GM19351 (cell line): ENCODE results near the gene STK32C.
A peak's percentile ranks its signal among the peaks of the same experiment; 100 is the strongest.

Experiments used
- ATAC-seq: cut with Tn5 transposase; IDR thresholded peaks from one replicate; pipeline ENCODE4 v1.9.1; 2021; ENCODE audit warnings: mild to moderate bottlenecking, moderate library complexity; ENCODE audit not compliant: unreplicated experiment

The STK32C gene

DNA sequence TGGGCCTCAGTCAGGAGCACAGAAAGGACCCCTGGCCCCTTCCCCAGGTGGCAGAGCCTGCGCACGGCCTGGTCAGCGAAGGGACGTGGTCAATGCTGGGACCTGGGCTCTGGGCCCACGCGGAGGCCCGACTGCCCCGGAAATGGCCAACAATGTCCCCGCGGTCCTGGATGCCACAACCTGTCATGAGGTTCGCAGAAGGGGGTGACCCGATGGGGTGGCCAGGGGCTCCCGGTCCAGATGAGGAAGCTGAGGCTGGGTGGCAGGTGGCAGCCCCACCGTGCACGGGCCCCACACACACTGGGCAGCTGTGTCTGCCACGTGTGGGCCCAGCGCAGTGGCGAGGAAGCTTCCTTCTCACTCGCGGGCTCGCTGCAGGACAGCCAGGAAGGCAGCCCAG lies 71.6 kb downstream of the STK32C start:
- ATAC-seq, result no peak

DNA sequence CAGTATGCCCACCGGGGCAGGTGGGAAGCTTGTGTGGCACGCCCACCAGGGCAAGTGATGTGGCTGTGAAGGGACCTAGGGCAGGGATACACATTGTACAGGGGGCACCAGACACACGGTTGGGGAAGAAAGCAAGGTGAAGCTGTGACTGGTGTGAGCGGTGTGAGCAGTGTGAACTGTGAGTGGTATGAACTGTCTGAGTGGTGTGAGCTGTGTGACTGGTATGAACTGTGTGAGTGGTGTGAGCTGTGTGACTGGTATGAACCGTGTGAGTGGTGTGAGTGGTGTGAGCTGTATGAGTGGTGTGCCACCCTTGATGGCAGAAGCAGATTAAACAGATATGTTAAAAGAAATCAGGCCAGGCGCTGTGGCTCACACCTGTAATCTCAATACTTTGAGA lies 72.9 kb downstream of the STK32C start:
- no peak for ATAC-seq

DNA sequence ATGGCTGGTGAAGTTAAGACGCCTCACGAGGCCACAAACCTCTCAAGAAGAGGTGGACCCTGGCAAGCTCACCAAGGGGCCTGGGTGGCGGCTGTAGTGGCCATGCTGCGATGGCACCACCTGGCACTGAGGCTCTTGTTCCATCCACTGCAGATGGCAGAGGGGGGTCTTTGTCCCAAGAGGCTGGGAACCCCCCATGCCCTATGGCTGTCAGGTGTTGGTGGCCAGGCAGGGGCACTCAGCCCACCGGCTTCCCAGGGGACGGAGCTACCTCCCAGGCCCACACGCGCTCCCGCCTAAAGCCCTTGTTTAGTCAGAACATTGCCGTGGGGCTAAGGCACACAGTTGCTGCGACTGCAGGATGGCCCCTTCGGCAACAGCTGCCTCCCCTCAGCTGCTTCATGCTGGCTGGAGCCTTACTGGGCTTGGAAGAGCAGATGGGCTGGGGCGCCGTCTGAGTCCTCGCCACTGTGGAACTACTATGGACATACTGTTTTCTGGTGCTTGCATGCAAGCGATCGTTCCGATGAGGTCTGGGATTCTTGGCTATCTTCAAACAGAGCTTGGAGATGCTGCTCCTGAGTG lies 74.2 kb downstream of the STK32C start:
- no peak for ATAC-seq

DNA sequence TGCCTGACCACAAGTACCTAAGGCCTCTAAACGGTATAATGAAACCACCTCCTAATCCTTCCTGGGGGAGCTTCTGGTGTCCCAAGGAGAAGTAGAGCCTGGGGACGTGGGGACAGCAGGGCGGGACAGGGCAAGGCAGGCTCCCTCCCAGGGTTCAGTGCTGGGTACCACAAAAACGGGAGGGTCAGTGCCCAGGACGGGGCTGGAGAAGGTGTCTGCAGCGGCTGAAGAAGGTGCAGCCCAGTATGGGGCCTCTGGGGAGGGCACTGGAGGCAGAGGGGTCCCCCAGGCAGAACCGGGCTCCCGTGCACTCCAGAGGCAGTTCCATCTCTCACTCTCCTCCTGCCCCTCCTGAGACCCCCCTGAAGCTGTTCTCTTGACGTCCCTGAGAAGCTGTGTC lies 74.8 kb downstream of the STK32C start:
- ATAC-seq, result no peak

DNA sequence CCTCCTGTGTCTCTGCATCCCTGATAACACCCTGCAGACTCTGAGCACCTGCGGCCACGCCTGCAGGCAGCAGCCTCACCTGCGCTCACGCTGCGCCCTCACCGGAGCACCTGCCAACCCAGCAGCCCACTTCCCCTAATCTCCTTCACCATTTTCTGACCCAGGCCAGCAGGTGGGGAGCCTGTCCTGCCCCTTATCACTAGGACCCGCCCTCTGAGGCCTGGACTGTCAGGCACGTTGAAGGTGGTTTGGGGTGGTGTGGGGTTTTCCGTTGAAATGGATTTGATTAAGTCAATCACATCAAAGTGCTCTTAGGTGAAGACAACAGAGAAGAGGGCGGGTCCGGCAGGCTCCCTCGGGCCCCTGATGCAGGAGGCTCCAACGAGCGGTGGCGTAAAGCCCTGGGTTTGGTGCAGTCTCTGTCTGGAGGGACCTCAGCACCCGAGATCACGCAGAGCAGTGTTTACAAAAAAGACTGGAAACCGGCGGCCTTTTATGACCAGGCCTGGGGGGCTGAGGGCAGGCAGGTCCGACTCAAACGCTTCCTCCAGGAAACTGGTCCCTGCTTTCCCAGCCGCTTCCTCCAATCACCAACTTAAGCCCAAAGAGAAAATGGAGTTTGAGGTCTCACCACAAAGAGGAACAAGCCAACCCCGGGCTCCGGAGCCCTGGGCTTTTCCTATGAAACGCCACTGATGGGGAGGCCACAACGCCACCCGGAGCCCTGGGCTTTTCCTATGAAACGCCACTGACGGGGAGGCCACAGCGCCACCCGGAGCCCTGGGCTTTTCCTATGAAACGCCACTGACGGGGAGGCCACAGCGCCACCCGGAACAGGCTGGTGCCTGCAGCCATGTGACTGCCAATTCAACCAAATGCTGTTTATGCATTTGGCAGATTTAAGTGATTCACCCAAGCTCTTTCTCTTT lies 75.5 kb downstream of the STK32C start:
- ATAC-seq, result peak; percentile 36

DNA sequence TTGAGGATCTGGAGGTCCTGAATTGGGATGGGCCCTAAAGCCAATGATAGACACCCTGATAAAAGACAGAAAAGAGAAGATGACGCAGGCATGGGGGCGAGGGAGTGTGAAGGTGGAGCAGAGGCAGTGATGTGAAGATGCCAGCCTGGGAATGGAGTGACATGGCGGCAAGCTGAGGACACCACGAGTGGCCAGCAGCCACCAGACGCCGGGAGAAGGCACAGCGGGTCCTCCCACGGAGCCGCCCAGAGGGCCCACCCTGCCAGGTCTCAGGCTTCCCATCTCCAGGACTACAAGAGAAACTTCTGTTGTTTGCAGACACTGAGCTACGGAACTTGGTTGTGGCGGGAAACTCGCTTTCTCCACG lies 76.1 kb downstream of the STK32C start:
- no peak for ATAC-seq

DNA sequence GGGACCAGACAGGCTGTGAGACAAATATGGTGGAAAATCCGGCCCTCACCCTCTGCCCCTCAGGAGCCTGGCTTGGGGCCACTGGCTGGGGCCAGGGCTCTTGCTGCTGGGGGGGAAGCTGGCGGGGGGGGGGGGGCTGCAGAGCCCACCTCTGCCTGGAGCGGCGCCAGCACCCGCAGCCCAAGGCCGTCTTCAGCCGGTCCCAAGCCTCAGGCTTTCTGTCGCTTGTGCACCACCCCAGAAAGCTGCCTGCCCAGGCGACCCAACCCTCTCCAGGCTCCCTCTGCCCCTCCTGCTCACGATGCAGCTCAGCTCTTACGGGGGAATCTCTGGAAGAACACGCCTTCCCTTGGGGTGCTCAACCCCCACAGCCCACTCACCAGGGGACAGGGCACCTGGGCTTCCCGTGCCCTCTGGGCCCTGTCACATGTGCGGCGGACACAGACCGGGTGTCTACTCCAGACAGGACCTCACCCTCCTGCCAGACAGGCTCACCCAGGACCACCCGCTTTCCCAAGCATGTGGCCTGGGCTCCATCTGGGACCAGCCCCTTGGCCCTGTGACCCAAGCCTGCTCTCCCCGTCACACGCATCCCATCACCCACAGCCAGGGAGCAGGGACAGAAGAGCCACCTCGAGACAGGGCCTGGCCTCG lies 77.1 kb downstream of the STK32C start:
- no peak for ATAC-seq

DNA sequence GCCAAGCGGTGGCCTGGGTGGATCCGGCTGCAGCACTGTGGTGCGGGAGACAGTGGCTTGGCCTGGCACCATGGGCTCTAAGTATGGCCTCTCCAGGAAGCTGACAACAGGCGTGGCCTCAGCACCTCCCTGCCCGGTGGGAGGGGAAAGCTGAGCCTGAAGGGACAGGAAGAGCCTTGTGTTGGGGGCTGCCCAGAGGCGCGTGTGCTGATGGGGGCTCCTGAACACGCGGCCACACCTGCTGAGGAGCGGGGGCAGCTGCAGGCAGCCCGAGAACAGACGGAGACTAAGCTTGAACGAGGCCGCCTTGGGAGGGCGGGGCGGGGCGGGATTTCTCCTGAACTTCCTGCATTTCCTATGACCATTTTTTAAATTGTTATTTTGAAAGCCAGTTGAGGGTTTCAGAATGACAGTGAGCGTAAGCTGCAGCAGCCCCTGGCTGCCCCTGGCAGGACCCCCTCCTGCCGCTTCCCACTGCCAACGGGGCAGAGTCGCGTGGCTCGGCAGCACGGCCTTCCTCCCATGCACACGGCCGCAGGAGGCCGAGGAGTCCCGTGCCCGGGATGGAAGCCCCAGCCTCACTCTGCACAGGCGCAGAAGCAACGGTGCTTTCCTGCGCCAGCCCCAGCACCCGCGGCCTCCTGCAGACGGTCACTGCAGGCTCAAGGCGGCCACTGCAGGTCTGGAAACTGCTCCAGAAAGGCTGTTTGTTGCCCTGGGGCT lies 77.8 kb downstream of the STK32C start:
- ATAC-seq, result peak; percentile 63

DNA sequence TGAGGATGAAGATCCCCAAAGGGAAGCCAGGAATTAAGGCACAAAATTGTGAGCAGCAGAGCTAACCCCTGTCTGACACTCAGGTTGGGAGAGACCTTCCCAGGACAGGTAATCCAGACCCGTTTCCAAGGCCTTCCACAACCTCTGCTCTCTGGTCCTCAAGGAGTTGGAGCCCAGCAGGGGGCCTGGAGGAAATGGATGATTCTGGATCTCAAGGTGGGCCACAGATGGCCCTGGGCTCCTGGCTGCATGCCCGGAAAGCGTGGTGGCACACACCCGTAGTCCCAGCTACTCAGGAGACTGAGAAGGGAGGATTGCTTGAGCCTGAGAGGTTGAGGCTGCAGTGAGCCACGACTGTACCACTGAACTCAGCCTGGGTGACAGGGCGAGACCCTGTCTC lies 78.7 kb downstream of the STK32C start:
- ATAC-seq, result no peak

DNA sequence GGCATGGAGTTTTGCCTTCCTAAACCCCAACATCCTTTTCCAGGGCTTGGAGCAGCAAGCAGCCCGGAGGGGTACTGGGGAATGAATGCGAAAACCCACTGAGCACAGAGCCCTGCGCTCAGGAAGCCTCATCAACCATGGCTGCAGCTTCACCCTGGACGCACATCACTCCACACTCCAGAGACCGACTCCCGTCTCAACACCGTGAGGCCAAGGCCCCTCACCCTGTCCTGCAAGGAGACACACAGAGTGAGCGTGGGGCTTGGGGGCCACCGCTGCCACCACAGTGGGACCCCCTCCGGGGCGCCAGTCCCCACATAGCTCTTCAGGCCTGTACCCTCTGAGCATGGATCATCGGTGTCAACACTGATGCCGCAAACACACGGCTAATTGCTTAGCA lies 79.1 kb downstream of the STK32C start:
- ATAC-seq, result no peak

DNA sequence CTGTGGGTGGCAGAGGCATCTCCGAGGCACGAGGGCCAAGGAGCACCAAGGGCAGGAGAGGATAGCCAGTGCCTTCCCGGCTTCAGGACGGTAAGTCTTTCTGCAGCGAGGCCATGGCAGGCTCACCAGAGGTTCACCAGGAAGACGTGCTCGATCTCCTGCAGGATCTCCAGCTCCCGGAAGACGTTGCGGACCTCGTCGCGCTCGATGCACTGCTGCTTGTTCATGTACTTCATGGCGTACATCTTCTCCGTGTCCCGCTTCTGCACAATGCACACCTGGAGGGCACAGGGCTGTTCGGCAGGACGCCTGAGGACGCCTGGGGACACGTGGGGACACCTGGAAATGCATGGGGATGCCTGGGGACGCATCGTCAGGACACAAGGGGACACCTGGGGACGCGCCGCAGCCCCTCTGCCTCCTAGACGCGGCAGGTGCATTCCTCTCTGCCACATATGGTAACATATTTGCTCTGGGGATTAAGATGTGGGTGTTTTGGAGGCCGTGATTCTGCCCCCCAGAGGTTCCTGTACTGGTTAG lies 79.8 kb downstream of the STK32C start:
- no peak for ATAC-seq

DNA sequence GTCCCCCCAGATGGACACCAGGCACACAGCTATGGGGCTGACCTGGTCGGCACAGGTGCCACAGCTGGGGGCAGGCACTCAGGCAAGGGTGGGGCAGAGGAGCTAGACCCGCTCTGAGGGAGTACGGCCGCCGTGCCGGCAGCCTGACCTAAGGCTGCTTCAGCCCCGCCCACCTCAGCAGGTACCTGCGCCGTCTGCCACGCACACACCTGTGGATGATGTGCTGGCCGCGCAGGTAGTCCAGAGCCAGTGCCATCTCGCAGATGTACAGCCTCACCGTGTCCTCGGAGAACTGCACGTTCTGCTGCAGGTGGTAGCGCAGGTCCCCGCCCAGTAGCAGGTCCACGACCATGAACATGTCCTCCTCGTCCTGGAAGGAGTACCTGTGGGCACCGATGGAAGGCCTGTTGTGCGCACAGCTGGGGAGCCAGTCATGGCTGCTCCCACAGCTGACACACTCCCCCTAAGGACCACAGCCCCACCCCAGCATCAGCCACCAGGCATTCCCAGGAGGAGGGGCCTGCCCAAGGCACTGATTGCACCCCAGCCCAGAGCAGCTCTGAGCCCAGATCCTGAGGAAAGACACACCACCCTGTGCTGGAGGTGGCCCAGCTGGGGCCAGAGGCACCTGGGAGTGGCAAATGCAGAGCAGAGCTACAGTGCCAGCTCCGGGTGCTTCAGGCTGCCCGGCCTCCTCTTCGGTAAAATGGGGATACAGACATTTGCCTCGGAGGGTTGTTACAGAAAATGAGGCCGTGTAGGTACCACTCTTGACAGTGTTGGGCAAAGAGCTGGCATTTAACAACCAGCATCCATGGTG lies 81.0 kb downstream of the STK32C start:
- no peak for ATAC-seq

DNA sequence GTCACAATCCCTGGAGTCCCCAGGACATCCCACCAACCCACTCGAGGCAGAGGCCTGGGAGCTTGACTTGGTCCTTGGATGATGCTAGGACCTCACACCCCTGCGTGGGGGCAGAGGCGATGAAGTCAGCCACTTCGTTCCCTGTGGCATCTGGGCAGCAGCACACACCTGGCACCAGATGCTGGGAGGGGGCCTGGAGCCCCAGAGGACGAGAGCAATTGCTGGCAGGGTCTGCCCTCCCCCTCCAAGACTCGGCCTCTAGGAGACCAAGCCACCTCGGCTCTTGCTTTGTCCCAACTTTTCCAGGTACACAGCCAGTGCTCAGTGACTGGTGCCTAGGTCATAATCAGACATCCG lies 81.9 kb downstream of the STK32C start:
- ATAC-seq, result no peak

DNA sequence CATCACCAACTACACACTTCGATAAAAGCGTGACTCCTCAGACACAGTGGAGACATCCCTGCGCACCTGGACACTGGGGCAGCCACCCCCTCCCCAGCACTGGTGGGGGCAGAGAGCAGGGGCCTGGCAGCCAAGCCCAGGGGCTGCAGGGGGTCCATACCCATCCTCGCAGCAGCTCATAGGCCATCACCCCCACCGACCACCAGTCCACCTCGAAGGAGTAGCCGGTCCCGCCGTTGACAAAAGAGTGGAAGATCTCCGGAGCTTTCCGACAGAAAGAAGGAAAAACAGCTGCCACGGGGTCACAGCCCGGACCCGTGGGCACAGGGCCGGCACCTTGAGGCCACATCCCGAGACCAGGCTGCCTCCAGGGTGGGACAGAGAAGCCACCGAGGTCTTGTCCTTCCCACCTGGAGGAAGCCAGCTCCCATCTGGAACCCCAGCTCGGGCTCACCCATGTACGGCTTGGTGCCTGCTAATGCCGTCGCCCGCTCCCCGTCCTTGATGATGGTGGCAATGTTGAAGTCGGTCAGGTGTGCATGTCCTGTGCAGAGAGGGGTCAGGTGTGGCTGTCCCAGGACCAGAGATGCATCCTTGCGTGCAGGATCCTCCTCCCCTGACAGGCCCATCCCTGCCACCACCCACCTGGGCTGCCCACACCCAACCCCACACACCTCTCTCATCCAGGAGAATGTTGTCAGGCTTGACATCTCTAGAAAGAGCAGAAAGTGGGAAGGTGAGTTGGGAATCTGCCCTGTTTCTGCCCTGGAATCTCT lies 82.5 kb downstream of the STK32C start:
- no peak for ATAC-seq

DNA sequence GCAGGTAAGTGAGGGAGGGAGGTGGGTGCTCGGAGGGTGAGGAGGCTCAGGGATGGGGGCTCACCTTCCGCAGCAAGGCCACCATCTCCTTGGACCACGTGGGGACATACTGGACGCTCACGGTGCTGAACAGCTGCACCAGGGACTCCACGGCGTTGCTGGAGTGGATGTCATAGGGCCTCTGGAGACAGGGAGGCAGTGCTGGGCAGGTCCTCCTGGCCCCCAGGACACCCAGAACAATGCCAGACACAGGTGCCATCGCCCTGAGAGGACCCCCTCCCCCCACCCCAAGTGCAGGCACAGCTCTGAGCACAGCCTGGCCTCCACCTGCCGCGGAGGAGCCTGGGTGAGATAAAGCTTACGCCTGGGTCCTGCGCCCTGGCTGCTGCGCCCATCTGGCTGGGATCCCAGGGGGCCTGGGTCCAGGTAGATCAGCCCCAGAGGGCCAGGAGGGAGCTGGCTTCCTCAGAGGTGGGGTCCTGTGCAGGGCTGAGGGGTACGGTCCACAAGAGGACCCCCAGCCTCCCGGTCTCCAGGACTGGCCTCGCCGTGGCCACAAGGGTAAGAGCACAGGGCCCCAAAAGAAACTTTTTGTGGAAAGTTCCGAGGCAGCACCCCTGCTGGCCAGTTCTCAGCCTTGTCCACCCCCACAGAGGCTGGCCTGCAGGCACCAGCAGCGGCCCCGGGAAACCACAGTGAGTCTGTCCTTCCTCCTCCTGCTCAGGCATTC lies 83.2 kb downstream of the STK32C start:
- ATAC-seq, result no peak

DNA sequence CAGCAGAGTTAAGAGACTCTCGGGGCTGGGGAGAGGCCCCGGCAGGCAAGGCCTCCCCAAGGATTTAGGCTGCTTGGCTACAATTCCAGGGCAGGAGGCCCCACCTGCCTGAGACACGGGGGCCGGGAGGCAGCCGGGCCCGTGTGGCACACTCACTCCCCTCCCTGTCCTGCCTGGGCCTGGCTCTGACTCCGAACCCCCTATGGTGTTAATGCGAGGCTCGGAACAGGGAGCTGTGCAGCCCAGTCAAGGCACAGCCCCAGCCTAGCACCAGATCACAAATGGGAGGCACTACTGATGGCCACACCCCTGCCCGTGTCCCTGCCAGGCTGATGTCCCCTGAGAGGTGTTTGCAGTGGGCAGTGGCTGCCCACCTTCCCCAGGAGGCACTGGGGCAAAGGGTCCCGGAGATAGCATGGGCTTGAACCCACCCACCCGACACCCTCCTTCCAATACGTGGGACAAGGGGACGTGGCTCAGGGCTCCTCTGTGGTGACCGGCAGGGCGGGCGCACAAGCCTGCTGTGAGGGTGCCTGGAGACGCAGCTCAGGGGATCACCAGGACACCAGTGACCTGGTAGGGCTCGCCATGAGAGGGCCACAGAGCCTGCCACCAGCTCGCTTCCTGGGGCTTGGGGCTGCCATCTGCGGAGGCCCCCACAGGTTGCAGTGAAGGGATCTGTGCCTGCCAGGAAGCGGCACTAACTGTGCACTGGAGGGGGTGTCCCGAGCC lies 84.0 kb downstream of the STK32C start:
- ATAC-seq, result no peak

DNA sequence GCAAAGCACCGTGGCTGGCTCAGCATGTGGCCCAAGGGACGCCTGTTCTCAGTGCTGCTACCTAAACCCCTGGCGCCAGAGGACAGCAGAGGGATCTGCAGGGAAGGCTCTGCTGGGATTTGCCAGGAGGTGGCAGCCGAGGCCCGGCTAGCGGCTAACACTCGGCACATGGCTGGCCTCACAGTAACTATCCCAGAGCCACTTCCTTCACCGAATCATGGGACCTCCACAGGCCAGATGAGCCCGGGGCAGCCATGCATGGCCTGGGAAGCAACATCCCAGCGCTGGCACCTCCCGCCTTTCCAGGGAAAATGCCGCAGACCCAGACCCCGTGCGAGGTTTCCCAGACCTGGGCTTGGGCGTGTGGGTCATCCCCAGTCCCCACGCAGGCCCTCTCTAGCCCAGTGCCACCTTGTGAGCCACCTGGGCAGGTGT lies 84.6 kb downstream of the STK32C start:
- ATAC-seq, result peak; percentile 99

DNA sequence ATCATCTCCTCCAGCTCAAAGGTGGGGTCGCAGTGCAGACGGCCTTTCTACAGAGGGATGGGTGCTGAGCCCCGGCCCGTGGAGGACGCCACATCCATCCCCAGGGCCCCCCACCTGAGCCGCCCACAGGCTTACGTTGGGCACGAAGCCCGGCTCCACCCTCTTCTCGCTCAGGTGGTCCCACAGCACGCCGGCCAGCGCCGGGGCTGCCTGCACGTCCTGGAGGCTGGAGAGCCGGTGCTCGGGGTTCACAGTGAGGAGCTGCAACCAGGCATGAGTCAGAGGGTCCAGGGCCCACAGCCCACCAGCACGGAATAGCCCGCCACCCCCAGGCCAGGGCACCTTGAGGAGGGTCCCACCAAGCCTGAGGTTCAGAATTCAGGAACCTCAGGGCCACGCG lies 85.0 kb downstream of the STK32C start:
- no peak for ATAC-seq
